NOMO-1 treated with dmso at 0.1 percent for 144 hours (cell line): Measurements from ENCODE around the gene RRP1.

Experiments used
- DNase-seq: peaks from one replicate; lab custom pipeline; 2025; ENCODE audit not compliant: unreplicated experiment; lab: John Stamatoyannopoulos, UW

Gene RRP1

GRCh38 chr21:43758811-43759210 is 30.6 kb upstream of the RRP1 start:
- no peak for DNase-seq

GRCh38 chr21:43759651-43760050 is 29.7 kb upstream of the RRP1 start:
- DNase-seq, result no peak

GRCh38 chr21:43760391-43760958 is 28.9 kb upstream of the RRP1 start:
- DNase-seq, result no peak

GRCh38 chr21:43761886-43762285 is 27.5 kb upstream of the RRP1 start:
- DNase-seq, result no peak

- no peak for DNase-seq
These were observed 26.9 kb upstream of the RRP1 start for GRCh38 chr21:43762303-43763128.

- no peak for DNase-seq
These were observed 25.4 kb upstream of the RRP1 start for GRCh38 chr21:43763901-43764523.

GRCh38 chr21:43764576-43765495 is 24.5 kb upstream of the RRP1 start:
- no peak for DNase-seq

GRCh38 chr21:43766734-43767497 is 22.5 kb upstream of the RRP1 start:
- DNase-seq, result no peak

GRCh38 chr21:43767498-43767983 is 21.8 kb upstream of the RRP1 start:
- no peak for DNase-seq

- no peak for DNase-seq
These were observed 21.2 kb upstream of the RRP1 start for GRCh38 chr21:43767984-43768867.

- DNase-seq, result no peak
These were observed 20.6 kb upstream of the RRP1 start for GRCh38 chr21:43768868-43769167.

- DNase-seq, result no peak
These were observed 19.9 kb upstream of the RRP1 start for GRCh38 chr21:43769325-43769958.

- no peak for DNase-seq
These were observed 19.2 kb upstream of the RRP1 start for GRCh38 chr21:43770066-43770655.

- no peak for DNase-seq
These were observed 18.1 kb upstream of the RRP1 start for GRCh38 chr21:43771199-43771675.

GRCh38 chr21:43771698-43772424 is 17.5 kb upstream of the RRP1 start:
- no peak for DNase-seq

- DNase-seq, result no peak
These were observed 17.0 kb upstream of the RRP1 start for GRCh38 chr21:43772425-43772821.

GRCh38 chr21:43774163-43774562 is 15.2 kb upstream of the RRP1 start:
- DNase-seq, result no peak

GRCh38 chr21:43775190-43775589 is 14.2 kb upstream of the RRP1 start:
- DNase-seq, result no peak
